Natural killer cell treated with Interleukin-12 subunit alpha and Interleukin-12 subunit beta and Interleukin-15 and Interleukin-18, amount 100 ng/mL, for 72 hours (primary cell): ENCODE measurements around the gene JARID2. TPM values are rescaled to one million over a fixed set of nuclear protein-coding genes. Genes with fewer than 3 reads are reported as not detected.

Experiments used
- ATAC-seq, 2 donors: fragments of 150-1000 bp; cut with Tn5 transposase in 1 of 2; sonication (Bioruptor Pico), chemical (Tn5 transposase) in 1 of 2; 2 replicates each; pipeline ENCODE4 v1.10.0; 2021
- DNase-seq: peaks from one replicate; pipeline ENCODE4 v3.0.0; 2022; ENCODE audit warnings: low spot score
- H3K27ac Mint-ChIP-seq, 2 donors: 1 replicate in 1 of 2; 2 replicates in 1 of 2; pipeline ENCODE4 v1.8.0; 2022; ENCODE audit warnings: mixed read lengths in 2 of 2, mild to moderate bottlenecking in 1 of 2, moderate library complexity in 1 of 2
- H3K27me3 Mint-ChIP-seq, 2 donors: 1 replicate in 1 of 2; 2 replicates in 1 of 2; pipeline ENCODE4 v1.8.0; 2022; ENCODE audit warnings: mixed read lengths in 2 of 2
- H3K36me3 Mint-ChIP-seq: one replicate; pipeline ENCODE4 v1.8.0; 2022; ENCODE audit warnings: mixed read lengths
- H3K4me1 Mint-ChIP-seq, 2 donors: 1 replicate in 1 of 2; 2 replicates in 1 of 2; pipeline ENCODE4 v1.8.0; 2022; ENCODE audit warnings: low read depth in 2 of 2, mixed read lengths in 2 of 2, mild to moderate bottlenecking in 1 of 2
- H3K4me3 Mint-ChIP-seq: one replicate; pipeline ENCODE4 v1.8.0; 2022; ENCODE audit warnings: mixed read lengths
- H3K9me3 Mint-ChIP-seq: 2 replicates; pipeline ENCODE4 v1.8.0; 2022; ENCODE audit warnings: mixed read lengths
- total RNA-seq, 2 donors: library from RNA; stranded (reverse); gene quantifications; one replicate each; pipeline ENCODE4 v1.2.3, GENCODE V29; 2022

The JARID2 gene
- total RNA-seq, 2 donors from 2014 or later, result 28.6 to 34.9 TPM

DNA sequence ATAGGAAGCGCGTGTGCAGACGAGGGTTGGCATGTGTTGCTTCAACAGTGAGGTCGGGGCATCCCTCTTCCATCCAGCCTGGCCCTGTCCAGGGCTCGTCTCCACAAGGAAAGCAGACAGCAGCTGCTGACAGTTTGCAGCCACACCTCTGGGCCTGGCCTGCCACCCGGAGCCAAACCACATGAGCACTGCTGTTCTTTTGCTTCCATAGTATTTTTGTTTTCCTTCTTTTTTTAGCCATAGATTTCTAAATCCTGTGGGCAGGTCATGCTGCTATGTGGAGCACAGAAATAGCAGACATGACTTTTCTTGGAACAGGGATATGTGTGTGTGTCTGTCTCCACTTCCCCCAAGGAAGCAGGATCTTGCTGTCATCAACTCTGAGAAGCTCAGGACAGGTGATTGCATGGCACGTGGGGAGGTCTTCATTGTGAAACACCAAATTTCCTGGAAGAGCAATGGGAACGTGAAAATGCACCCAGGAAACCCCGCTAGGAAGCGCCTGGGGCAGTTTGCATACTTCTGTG, 249.6 kb downstream of the JARID2 start:
- no peaks in the 10 kb centered on the region for H3K36me3 Mint-ChIP-seq
- H3K4me3 Mint-ChIP-seq, result no peak overlapping the region
- ATAC-seq (no peak), DNase-seq (no peak)
- H3K9me3 Mint-ChIP-seq, result no peaks in the 10 kb centered on the region
- peak overlapping the region in 1 of 2 donors; percentile 61 for H3K27ac Mint-ChIP-seq
- H3K27me3 Mint-ChIP-seq, result no peaks in the 10 kb centered on the region
- peaks cover 28 to 42% of the 10 kb centered on the region in 2 donors for H3K4me1 Mint-ChIP-seq

- Mint-ChIP-seq H3K4me1 (peaks cover 21 to 36% of the 10 kb centered on the region in 2 donors), H3K27ac (no peak overlapping the region), H3K27me3 (no peaks in the 10 kb centered on the region), H3K9me3 (no peaks in the 10 kb centered on the region), H3K36me3 (no peaks in the 10 kb centered on the region), H3K4me3 (no peak overlapping the region)
- DNase-seq (no peak), ATAC-seq (no peak)
These were observed 250.7 kb downstream of the JARID2 start for GRCh38 chr6:15496345-15497131.

- Mint-ChIP-seq H3K4me1 (peaks cover 13 to 26% of the 10 kb centered on the region in 2 donors), H3K36me3 (peaks cover 3% of the 10 kb centered on the region), H3K27me3 (no peaks in the 10 kb centered on the region), H3K27ac (no peak overlapping the region), H3K9me3 (no peaks in the 10 kb centered on the region), H3K4me3 (no peak overlapping the region)
- no peak for ATAC-seq
- DNase-seq, result peak; percentile 28
These were observed 252.8 kb downstream of the JARID2 start for GRCh38 chr6:15498640-15499039.

DNA sequence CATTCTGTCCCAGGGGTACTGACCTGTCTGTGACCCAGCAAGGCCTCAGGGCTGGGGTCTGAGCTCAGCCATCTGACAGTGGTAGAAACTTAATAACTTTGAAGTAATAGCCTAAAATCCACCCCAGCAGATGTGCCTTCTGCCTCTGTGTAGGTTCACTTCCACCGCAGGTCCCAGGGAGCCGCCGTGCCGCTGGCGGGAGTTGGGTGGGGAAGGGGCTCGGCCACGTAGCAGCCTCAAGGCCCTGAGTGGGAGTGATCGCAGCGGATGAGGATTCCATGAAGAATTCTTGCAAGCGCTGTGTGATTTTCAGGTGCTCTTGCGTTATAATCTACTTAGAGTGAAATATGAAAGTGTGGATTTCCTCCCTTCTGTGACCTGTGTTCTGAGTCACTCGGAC, 253.3 kb downstream of the JARID2 start:
- H3K27ac Mint-ChIP-seq, result no peak overlapping the region
- DNase-seq (peak; percentile 22), ATAC-seq (no peak)
- no peak overlapping the region for H3K4me3 Mint-ChIP-seq
- H3K36me3 Mint-ChIP-seq, result peaks cover 4% of the 10 kb centered on the region
- H3K27me3 Mint-ChIP-seq, result no peaks in the 10 kb centered on the region
- H3K9me3 Mint-ChIP-seq, result no peaks in the 10 kb centered on the region
- peaks cover 15 to 30% of the 10 kb centered on the region in 2 donors for H3K4me1 Mint-ChIP-seq

DNA sequence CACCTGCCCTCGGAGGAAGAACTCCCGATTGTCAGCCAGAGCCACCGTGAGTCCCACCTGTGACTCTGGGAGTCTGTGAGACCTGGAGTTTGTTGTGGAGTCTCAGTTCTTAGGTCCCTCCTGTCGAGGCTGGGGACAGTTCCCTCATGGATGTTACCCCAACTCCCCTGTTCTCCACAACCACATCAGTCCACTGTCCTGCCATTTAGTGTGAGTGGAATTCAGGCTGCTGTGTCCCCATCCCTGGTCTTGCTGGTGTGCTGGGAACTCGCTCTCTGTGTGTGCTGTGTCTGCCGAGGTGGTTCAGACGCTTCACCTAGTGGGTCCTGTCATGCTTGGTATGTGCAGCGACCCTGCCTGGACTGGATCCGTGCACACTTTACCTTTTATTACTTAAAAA, 253.7 kb downstream of the JARID2 start:
- DNase-seq (no peak), ATAC-seq (no peak)
- Mint-ChIP-seq H3K27ac (no peak overlapping the region), H3K4me1 (peaks cover 20 to 35% of the 10 kb centered on the region in 2 donors), H3K9me3 (no peaks in the 10 kb centered on the region), H3K36me3 (peaks cover 4% of the 10 kb centered on the region), H3K27me3 (no peaks in the 10 kb centered on the region), H3K4me3 (no peak overlapping the region)

- H3K9me3 Mint-ChIP-seq, result no peaks in the 10 kb centered on the region
- DNase-seq (no peak), ATAC-seq (no peak)
- no peak overlapping the region for H3K27ac Mint-ChIP-seq
- H3K27me3 Mint-ChIP-seq, result no peaks in the 10 kb centered on the region
- H3K4me3 Mint-ChIP-seq, result no peak overlapping the region
- H3K4me1 Mint-ChIP-seq, result peaks cover 26 to 37% of the 10 kb centered on the region in 2 donors
- H3K36me3 Mint-ChIP-seq, result peaks cover 4% of the 10 kb centered on the region
These were observed 254.3 kb downstream of the JARID2 start for GRCh38 chr6:15500078-15500740.

GRCh38 chr6:15500901-15501825, 255.3 kb downstream of the JARID2 start:
- Mint-ChIP-seq H3K4me1 (peaks cover 27 to 38% of the 10 kb centered on the region in 2 donors), H3K4me3 (no peak overlapping the region), H3K9me3 (no peaks in the 10 kb centered on the region), H3K27ac (no peak overlapping the region), H3K27me3 (no peaks in the 10 kb centered on the region), H3K36me3 (peaks cover 4% of the 10 kb centered on the region)
- ATAC-seq, result no peak
- DNase-seq, result no peak

GRCh38 chr6:15501826-15502445, 256.1 kb downstream of the JARID2 start:
- no peaks in the 10 kb centered on the region for H3K9me3 Mint-ChIP-seq

GRCh38 chr6:15502446-15503345, 256.8 kb downstream of the JARID2 start:
- Mint-ChIP-seq H3K27me3 (no peaks in the 10 kb centered on the region), H3K4me1 (peaks cover 27 to 50% of the 10 kb centered on the region in 2 donors), H3K27ac (no peak overlapping the region), H3K4me3 (no peak overlapping the region), H3K36me3 (peaks cover 4% of the 10 kb centered on the region), H3K9me3 (no peaks in the 10 kb centered on the region)
- DNase-seq (no peak), ATAC-seq (no peak)

More at GRCh38 chr6:15501826-15502445, 256.1 kb downstream of the JARID2 start:
- DNase-seq (no peak), ATAC-seq (no peak)
- Mint-ChIP-seq H3K27me3 (no peaks in the 10 kb centered on the region), H3K36me3 (peaks cover 4% of the 10 kb centered on the region), H3K27ac (no peak overlapping the region), H3K4me3 (no peak overlapping the region), H3K4me1 (peaks cover 27 to 45% of the 10 kb centered on the region in 2 donors)

GRCh38 chr6:15503346-15503680, 257.4 kb downstream of the JARID2 start:
- Mint-ChIP-seq H3K27ac (peak overlapping the region in 1 of 2 donors; percentile 32), H3K4me3 (no peak overlapping the region), H3K4me1 (peaks cover 27 to 50% of the 10 kb centered on the region in 2 donors), H3K27me3 (no peaks in the 10 kb centered on the region), H3K9me3 (no peaks in the 10 kb centered on the region), H3K36me3 (peaks cover 4% of the 10 kb centered on the region)
- ATAC-seq (no peak), DNase-seq (no peak)

- DNase-seq (no peak), ATAC-seq (no peak)
- peak overlapping the region in 1 of 2 donors; percentile 53 for H3K27ac Mint-ChIP-seq
- H3K27me3 Mint-ChIP-seq, result no peaks in the 10 kb centered on the region
- no peak overlapping the region for H3K4me3 Mint-ChIP-seq
- H3K9me3 Mint-ChIP-seq, result no peaks in the 10 kb centered on the region
- peaks cover 9% of the 10 kb centered on the region for H3K36me3 Mint-ChIP-seq
- peaks cover 32 to 50% of the 10 kb centered on the region in 2 donors for H3K4me1 Mint-ChIP-seq
These were observed 258.2 kb downstream of the JARID2 start for GRCh38 chr6:15504040-15504495.

- H3K27ac Mint-ChIP-seq, result peak overlapping the region in 1 of 2 donors; percentile 53
- H3K36me3 Mint-ChIP-seq, result peaks cover 9% of the 10 kb centered on the region
- H3K4me3 Mint-ChIP-seq, result no peak overlapping the region
- H3K27me3 Mint-ChIP-seq, result no peaks in the 10 kb centered on the region
- no peak for DNase-seq
- ATAC-seq, result no peak
- no peaks in the 10 kb centered on the region for H3K9me3 Mint-ChIP-seq
- H3K4me1 Mint-ChIP-seq, result peaks cover 32 to 50% of the 10 kb centered on the region in 2 donors
These were observed 258.9 kb downstream of the JARID2 start for GRCh38 chr6:15504581-15505350.
